Activated CD8-positive, alpha-beta memory T cell treated with anti-CD3 and anti-CD28 coated beads for 1 hour (primary cell): ENCODE results near the gene PIK3CA.

Source experiments
- DNase-seq, 2 donors: peaks; one replicate each; pipeline ENCODE4 v3.0.0-alpha.2; 2020; ENCODE audit warnings: low read depth in 1 of 2; ENCODE audit errors: extremely low read depth in 1 of 2

PIK3CA gene

DNA sequence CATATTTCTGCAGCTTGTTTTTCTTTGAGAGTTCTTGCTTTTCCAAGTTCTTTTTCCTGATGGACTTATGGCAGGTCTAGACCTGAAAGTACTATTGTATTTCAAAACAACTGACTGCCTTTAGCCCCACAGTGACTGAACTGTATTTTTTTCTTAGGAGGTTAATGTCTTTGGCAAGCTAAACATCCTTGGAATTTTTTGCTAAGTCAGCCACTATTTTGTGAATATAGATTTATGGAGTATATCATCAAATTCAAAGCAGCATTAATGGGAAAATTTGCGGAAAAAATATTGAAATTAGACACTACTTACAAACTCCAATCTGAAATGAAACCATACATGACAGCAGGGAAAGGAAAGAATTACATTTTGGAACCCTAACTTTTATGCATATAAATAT is 8.6 kb downstream of the PIK3CA start:
- DNase-seq: no peak

DNA sequence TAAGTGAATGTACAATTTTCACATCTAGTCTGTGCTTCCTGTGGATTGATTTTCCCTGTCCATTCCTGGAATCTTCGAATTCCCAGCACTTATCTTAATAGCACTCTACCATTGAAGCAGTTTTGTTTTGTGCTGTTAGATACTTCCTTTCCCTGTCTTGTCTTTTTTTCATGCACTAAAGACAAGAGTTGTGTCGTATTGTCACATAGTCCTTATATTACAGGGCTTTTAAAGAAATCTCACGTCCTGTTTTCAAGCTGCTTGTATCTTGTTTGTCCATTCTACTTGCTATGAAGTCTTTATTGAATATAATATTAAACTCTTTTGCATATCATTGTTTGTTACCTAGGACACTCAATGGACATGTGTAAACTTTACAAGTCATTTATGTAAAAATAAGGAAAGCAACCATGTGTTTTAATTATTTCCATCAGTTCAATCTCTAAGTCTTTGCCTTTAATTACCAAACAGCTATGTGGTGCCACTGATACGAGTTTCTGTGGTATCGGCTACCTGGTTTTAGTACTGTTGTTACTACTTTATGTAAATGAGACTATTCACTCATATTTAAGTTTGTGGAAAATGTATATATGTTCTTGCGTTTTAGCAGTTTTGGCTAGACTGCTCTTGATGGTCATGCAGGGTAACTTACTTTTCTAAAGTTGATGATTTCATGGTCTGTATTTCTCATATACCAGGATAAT is 10.3 kb downstream of the PIK3CA start:
- DNase-seq: no peak

DNA sequence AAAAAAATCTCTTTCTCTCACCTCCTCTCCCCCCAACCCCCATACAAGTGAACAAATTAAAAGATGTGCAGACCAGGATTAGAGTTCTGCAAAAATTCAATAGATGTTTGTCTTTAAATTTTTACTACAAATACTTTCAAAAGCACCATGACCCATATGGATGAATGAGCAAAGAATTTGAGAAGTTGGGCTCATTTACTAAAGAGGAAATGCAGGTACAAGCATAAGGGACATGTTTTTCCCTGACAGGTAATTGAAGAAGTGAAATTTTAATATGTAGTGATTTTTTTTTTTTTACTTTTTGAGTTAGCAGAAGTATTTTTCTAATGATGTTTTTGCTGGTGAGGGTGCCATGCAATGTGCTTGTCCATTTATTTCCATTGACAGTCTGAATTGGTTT is 15.3 kb downstream of the PIK3CA start:
- no peak for DNase-seq

DNA sequence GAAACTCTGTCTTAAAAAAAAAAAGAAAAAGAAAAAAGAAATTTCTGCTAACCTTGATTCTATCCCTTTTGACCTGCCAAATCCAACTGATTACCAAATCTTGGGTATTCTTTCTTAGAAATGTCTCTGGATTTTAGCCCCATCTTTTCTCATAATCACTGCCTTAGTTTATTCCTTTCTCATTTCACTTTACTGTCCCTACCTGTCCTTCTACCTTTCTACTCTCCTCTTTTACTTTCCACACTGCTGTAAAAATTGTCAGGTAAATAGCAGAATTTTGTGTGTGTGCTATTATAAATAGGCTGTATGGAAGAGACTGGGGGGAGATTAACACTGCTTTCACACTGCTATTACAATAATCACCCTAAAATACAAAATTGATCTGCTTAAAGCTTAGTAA is 16.7 kb downstream of the PIK3CA start:
- DNase-seq: no peak

DNA sequence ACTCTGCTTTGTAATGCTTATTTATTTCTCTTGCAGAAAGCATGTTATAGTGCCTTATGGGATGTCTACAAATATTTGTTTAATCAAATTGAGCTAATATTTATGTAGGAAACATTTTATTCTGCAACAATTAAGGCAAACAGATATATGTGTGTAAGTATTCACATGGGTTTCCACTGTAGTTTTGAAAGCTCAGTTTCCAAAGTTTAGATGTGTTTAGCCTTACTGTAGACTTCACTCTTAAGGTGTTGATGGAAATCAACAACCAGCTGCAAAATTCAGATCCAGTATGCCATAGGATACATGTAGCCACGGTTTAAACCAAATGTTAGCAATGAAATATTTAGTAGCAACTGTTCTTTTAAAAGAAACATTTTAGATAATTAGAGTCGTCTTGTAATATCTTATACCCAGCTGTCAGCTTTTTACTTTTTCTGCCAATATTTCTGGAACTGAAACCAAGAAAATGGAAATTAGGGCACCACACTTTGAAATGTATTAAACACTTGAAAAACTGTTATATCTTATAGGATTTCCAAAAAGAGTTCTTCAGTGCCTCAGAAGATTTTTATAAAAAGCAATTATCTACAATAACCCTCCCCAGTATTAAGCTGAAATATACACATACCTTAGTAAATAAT is 18.5 kb downstream of the PIK3CA start:
- no peak for DNase-seq

DNA sequence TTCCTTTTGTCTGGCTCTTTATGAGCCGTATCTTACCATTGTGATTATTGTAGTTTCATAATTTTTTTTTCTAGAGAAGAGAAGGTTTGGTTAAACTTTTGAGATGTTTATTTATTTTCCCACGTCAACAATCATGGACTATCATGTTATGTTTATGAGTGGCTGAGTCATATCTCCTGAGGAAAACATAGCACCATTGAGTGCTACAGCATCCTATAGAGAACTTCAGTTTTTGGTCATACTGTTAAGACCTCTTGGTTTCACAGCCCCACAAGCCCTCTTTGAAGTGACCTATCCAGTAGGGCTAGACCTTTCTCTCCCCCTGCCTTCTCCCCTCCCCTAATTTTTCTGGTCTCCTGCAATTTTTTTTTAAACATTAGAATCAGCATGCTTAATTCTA is 20.8 kb downstream of the PIK3CA start:
- no peak for DNase-seq

DNA sequence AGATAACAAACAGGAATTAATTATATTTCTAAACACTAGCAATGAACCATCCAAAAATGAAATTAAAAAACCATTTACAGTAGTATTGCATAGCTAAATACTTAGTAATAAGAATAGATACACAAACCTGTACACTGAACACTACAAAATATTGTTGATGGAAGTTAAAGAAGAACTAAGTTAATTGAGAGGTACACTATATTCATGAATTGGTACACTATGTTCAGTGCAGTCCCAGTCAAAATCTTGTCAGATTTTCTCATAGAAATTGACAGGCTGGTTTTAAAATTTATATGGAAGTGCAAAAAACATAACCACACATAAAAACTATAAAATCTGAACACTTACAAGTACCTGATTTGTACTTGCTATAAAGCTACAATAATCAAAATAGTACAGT is 24.4 kb downstream of the PIK3CA start:
- DNase-seq: no peak

DNA sequence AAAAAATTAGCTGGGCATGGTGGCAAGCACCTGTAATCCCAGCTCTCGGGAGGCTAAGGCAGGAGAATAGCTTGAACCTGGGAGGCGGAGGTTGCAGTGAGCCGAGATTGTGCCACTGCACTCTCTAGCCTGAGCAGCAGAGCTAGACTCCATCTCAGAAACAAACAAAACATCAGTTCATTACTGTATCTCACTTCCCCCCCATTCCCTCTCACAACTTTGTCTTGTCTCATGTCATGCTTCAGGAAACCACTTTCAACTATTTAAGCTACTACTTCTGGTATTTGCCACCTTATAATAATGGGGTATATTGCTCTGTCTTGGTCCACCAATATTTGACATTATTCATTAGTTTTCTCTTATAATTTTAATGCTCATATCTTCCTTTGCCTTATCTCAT is 26.2 kb downstream of the PIK3CA start:
- no peak for DNase-seq

DNA sequence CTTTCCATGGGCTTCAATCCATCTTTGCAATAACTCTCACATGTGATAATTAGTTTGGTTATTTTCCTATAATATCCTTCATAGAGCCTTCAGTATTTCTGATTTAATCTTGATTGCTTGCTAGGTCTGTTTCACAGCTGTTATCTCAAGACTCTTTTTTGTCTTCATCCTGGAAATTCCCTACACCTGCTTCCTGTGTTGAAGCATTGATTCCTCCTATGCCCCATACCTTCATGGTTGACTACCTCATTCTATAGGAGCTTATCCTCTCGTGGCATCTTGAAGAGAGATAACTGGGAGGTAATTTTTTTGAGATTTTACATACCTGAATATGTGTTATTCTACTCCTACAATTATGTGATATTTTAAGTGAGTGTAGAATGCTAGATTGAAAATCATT is 26.7 kb downstream of the PIK3CA start:
- no peak for DNase-seq

DNA sequence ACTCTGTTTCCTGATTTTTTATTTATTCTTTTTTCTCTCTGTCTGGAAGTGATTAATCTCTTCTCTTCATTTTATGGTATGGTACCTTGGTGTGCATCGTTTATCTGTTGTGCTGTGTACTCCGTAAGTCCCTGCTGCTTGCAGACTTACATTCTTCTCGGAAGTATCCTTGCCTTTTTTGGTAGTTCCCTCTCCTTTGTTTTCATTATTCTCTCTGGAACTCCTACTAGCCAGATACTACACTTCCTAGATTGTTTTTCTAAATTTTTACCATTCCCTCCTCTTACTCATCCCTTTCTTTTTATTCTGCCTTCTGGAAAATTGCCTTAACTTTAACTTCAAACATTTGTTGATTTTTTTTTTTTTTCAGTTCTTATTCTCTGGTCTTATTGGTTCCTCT is 27.2 kb downstream of the PIK3CA start:
- no peak for DNase-seq

DNA sequence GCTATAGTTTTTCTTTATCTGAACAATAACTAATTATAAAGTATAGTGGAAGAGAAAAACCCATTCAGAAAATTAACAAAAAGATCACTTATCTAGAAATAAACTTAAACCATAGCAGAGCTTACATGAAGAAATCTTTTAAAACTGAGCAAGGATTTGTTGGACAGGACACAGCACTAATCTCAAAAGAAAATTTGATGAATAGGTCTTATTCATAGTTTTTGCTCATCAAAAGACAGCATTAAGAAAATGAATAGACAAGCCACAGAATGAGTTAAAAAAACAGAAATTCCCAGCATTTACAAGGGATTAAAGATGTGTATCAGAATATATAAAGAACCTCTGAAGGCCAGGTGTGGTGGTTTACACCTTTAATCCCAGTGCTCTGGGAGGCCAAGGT is 29.5 kb downstream of the PIK3CA start:
- no peak for DNase-seq

DNA sequence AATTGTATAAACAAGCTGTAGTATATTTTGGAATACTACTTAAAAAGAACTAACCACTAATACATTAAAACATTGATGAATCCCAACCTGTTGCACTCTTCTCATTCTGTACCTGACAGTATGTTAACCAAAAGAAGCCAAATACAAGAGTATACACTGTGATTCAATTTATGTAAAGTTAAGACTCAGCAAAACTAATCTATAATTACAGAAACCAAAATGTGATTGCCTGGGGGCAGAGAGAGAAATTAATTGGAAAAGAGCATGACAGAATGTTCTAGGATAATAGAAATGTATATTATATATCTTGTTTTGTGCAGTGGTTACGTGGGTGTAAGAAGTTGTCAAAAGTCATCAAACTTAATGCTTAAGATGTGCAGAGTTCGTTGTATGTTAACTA is 31.1 kb downstream of the PIK3CA start:
- no peak for DNase-seq

DNA sequence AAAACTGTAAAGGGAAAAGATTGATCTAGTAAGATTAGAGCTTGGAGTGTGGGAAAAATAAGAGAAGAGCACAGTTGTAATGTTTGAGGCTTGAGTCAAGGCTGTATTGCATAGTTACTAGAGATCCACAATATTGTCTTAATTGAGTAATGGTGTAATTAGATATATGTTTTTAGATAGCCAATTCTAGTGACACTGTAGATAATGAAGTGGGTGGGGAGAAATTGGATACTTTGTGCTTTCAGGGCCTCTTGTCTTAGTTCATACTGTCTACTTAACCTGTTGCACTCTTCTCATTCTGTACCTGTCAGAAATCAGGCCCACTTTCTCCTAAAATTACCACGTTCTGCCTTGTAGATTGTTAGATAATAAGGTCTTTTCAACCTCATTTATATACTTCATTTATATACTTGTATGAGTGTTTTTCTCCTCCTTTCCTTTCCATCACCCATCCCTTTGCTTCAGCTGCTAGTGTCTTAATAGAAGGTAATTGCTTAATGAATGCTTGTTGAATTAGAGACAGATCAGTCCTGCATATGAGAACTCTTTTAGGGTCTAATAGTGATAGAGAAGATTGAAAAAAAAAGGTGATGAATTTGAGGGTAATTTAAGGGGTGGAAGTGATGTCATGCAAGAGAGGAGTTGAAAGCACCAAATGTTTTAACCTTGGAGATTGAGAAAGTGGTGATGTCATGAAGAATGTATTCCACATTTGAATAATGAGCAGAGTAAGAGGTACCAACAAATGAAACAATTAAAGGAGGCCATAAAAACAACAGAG is 32.0 kb downstream of the PIK3CA start:
- no peak for DNase-seq

DNA sequence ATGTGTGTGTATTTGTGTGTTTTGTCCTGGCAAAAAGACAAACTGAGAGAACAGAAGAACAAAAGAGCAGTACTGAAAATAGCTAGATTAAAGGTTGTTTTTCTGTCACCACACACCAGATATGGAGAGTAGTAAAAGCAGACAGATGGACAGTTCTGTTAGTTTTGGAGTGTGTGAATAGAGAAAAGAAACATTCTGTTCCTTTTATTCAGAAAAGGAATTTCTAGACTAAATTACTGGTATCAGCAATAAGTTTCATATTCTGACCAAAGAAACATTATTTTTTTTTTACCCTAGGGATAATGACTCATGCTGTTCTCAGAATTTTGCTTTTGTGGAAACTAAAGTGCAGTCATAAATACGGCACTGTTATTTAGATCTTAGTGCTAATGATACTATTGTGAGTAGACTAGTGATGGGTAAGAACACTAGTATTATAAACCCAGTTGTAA is 32.9 kb downstream of the PIK3CA start:
- DNase-seq: no peak

DNA sequence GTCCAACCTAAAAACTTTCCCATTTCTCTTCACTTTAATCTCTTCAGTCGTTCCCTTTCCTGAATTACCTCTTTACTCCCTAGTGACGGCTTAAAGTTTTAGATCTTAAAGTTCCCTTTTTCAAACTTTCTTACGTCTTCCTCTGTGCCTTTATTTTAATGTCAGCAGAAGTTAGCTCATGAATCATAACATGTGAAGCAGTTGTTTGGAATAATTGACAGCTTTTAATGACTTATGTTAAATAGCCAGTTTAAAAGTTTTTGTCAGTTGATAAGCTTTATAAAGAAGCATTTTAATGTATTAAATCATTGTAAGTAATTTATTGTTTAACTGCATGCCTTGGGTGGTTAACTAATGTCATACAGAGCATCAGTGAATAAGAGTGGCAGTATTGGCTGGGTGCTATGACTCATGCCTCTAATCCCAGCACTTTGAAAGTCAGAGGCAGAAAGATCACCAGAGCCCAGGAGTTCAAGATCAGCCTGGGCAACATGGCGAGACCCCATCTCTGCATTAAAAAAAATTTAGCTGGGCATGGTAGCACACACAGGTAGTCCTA is 33.9 kb downstream of the PIK3CA start:
- DNase-seq: no peak

DNA sequence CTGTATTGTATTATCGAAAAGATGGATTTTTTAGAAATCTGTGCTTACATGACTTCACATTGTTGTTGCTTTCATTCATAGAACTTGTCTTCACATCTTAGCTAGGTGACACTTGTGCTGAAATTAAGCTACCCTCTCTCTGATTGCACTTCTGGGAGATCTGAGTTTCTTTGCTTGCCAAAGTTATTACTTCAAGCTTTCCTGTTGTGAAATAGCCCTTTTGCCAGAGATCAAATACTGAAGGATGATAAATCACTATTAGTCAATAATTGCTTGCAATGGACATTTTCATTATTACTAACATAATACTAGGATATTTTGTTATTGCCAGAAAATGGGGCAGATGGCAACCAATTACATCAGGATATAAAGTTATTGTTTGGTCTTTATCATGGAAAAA is 34.7 kb downstream of the PIK3CA start:
- DNase-seq: no peak

DNA sequence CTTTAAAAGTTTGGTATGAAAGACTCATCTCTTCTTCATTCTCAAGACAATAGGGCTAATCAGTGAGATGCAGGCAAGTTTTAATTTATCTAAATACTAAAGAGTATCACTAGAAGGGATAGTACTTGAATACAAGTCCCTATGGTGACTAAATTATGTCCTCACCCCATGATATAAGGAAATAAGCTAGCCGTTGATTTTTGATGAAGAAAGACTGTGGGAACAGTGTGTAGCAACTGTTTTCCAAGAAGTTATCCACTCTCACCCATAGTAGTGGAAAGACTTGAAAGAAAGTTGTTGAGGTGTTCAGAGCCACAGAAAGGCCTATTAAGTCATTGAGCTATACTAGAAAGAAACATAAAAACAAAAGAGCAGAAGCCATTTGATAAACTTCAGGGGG is 36.7 kb downstream of the PIK3CA start:
- DNase-seq: no peak

DNA sequence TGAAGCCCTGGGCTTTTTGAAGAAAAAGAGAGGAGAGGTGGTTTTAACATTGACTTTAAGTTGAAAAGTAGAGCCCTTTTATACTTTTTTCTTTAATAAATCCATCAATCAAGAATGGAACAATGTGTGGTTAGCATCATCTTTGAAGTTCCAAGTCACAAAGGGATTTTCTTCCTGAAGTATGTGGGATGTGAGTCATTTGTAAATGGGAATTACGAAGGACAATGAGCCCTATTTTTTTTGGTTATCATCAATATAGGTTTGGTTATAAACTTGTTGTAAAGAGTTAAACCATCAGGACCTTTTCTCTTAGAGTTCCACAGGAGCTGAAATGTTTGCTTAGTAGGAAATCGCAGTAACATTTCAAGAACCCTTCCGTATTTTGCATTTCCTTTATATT is 38.3 kb downstream of the PIK3CA start:
- no peak for DNase-seq

DNA sequence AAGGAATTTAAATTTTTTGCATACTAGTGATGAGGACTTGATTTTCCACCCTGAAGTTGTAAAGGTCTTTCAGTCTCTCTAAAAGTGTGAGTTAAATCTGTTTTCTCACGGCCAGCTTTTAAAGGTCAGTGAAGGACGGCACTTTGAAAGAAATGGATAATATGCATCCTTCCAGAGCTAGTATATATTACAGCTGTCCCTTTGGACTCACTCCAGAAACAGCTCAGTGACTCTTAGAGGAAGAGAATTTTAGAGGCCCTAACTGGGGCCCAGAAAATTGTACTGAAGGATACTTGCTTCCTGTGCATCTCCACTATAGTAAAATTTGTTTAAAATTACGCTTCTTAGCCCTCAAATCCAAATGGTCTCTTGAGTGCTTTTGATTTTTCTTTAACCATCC is 41.6 kb downstream of the PIK3CA start:
- no peak for DNase-seq

DNA sequence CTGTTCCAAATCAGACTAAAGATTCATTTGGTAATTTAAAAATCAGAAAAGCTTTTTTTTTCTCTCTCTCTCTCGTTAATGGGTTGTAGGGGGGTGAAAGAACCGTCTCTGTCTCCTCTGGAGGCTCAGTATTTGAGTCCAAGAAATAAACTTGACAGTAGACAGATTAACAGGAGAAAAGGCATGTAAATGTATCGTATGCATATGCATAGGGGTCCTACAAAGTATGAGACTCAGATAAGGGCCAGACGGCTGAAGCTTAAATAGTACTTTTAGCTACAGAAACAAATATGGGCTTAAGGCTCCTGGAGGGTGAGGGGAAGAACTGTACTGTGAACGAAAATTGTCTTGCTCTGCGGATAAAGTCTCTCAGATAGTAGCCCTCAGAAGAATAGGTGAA is 42.4 kb downstream of the PIK3CA start:
- no peak for DNase-seq

DNA sequence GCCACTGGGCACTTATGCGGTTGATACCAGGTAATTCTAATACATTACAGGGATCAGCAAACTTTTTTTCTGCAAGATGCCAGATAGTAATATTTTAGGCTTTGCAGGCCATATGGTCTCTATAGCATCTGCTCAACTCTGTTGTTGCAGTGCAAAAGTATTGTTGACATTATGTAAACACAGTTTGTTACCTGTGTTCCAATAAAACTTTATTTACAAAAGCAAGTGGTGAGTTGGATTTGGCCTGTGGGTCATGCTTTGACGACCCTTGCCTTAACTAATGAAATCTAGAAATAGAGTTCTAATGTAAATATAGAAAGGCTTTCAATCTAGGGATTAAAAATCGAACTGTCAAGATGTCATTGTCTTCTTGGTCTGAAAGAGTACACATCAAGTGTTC is 44.4 kb downstream of the PIK3CA start:
- DNase-seq: no peak

DNA sequence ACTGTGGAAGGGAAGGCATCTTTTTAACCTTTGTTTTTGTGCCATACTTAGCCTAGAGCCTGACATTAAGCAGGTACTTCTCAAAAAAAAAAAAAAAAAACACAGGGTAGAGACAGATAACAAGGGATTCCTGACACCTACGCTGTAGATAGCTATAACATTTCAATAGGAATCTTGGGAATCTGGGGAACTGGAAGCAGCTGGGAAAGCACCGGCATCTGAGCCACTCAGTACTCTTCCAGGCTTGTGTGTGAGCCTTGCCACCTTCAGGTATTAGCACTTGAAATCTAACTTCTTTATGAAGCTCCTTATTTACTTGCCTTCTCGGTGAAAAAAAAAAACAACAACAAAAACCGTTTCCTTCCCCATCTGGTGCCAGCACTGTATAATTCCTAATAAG is 46.8 kb downstream of the PIK3CA start:
- no peak for DNase-seq
